ENCODE data around the gene SRPX2.

The SRPX2 gene, protein sequence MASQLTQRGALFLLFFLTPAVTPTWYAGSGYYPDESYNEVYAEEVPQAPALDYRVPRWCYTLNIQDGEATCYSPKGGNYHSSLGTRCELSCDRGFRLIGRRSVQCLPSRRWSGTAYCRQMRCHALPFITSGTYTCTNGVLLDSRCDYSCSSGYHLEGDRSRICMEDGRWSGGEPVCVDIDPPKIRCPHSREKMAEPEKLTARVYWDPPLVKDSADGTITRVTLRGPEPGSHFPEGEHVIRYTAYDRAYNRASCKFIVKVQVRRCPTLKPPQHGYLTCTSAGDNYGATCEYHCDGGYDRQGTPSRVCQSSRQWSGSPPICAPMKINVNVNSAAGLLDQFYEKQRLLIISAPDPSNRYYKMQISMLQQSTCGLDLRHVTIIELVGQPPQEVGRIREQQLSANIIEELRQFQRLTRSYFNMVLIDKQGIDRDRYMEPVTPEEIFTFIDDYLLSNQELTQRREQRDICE

GRCh38 chrX:100643956-100644860, at the start of gene SRPX2:
Gene SRPX2 (plus strand): TSS chrX:100644199. CDS start chrX:100646323, 2,124 bp downstream.
- no peak for DNase-seq (ENCODE audit: low spot score)

- no peak for DNase-seq (ENCODE audit: low spot score)
Observed at GRCh38 chrX:100596601-100597000, 47.4 kb upstream of the SRPX2 start.

DNA sequence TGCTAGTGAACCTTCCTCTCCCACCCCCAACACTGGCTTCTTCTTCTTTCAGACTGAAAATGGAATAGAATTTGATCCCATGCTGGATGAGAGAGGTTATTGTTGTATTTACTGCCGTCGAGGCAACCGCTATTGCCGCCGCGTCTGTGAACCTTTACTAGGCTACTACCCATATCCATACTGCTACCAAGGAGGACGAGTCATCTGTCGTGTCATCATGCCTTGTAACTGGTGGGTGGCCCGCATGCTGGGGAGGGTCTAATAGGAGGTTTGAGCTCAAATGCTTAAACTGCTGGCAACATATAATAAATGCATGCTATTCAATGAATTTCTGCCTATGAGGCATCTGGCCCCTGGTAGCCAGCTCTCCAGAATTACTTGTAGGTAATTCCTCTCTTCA, 44.5 kb upstream of the SRPX2 start:
- no peak for DNase-seq (ENCODE audit: low spot score)

DNA sequence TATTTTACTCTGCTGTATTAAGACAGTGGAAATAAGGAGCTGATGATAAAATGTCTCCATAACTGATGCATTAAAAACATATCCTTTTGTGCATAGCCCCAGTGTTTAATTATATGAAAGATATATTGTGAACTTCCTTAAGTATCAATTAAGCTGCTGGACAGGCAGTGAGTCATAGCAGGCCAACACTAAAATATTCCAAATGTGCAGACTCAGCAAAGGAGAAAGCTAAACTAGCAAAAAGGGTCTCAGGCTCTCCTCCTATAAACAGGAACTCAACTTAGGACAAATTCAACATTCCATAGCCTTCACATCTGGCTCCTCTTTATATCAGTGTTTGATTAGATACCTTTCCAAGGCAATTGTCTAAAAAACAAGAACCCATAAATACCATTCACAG, 43.7 kb upstream of the SRPX2 start:
- DNase-seq (ENCODE audit: low spot score): no peak

GRCh38 chrX:100600758-100601157, 43.2 kb upstream of the SRPX2 start:
- no peak for DNase-seq (ENCODE audit: low spot score)

DNA sequence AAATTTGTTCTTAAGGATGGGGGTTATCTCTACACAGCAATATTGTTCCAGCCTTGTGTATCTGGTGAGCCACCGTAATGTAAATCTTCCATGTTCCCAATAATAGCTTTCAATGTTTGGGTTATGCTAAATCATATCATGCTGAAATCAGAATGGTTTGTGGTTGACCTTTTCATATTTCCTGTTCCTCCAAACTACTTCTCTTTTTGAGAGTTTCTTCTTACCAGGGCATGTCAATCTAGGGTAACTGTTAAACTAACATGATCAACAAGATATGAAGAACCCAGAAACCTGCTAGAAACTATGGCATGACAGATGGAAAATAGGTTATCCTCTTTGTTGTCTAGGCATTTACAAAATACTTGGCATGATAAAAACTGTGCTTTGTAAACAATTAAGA, 37.2 kb upstream of the SRPX2 start:
- DNase-seq (ENCODE audit: low spot score): no peak

DNA sequence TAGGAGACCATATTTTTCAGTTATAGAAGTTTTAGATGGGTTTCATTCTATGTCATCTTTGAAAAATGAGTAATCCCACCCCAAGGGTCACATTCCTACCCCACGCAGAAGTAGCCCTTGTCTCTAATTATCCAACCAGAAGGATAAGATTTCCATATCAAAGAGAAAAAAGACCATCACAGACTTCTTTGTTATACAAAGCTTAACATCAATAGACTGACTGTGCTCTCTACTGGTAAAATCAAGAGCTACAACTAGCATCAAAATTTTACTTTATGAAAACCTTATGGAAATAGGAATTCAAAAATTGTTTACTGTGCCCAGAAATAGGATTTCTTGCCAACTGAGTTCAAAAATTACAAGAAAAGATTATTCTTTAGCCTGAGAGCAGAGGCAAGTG, 34.4 kb upstream of the SRPX2 start:
- DNase-seq (ENCODE audit: low spot score): no peak

GRCh38 chrX:100611951-100612350, 32.0 kb upstream of the SRPX2 start:
- DNase-seq (ENCODE audit: low spot score): no peak

DNA sequence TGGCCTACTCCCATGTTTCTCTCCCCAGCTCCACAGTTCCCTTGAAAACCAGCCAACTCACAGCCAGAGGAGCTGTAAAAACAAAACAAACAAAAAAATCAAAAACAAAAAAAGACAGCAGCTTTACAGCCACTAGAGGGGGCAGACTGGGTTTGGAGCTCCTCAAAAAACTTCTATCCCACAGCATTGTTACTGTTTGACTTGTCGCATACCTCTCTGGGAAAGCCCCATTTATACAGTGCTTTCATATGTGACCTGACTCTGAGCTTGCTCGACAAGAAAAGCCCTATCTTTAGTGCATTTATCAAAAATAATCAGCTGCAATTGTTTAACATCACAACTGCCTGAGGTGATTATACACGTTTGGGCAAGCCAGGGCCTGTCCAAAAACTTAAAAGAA, 29.0 kb upstream of the SRPX2 start:
- DNase-seq (ENCODE audit: low spot score): peak; percentile 42

GRCh38 chrX:100623001-100623400, 21.0 kb upstream of the SRPX2 start:
- DNase-seq (ENCODE audit: low spot score): no peak

DNA sequence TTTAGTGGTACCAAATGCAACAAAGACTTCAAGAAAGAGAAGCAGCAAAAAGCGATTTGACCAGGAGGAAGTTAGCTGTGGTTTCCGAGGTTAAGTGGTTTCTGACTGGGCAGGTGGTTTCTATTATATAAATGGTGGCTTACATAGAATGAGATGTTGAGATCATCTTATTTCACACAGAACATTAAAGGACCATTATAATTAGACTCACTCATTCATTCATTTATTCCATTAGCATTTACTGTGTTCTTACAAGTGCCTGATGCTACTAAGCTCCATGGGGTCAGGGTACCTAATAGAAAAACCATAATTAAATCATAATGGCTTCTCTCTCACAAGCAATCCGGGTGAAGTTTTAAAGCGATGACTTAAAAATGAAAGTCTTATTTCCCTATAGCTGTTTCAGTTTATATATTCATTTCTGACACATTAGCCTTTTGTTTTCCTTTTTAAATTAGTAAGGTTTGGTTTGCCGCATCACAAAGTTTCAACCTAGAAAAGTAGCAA, 18.0 kb upstream of the SRPX2 start:
- no peak for DNase-seq (ENCODE audit: low spot score)

DNA sequence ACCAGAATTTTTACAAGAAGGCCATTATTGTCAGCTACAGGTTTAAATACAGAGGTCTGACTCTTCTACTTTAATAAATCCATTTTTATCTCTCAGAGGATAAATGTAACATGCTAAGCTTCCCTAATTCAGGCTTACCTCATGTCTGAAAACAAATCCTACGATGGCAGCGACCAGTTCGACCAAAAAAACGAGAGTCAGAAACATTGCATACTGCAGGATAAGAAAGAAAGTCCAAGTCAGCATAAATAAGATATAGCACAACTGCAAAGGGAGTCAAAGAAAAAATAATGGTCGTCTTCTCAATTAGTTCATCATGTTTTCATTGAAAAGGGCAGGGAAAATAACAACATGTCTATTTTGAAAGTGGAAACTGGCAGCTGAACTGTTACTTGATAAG, 9.0 kb upstream of the SRPX2 start:
- DNase-seq (ENCODE audit: low spot score): no peak

GRCh38 chrX:100635989-100636320, 8.0 kb upstream of the SRPX2 start:
- DNase-seq (ENCODE audit: low spot score): no peak

- DNase-seq (ENCODE audit: low spot score): peak; percentile 73
Observed at GRCh38 chrX:100636321-100636991, 7.5 kb upstream of the SRPX2 start, which contains the start of gene TSPAN6. Gene TSPAN6 (minus strand): TSS chrX:100636806. CDS start chrX:100636694, 112 bp downstream.

DNA sequence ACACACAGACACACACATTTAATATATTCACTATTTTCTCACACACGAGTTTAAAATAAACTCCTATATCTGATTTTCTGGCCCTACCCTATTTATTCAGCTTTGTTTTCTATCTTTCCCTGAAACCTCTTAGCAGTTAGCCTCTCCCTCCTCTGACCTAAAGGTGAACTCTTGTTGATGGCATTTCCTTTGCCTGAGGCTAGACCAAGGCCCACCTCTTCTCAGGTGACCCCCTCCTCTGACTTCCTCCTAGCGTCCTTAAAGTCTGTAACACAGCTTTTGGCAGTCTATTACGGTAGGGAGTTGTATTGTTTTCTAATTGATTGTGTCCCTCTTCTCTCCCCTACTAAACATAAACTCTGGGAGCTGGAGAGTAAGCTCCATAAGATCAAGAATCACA, 1.7 kb upstream of the SRPX2 start:
- DNase-seq (ENCODE audit: low spot score): no peak

- DNase-seq (ENCODE audit: low spot score): no peak
Observed at GRCh38 chrX:100643212-100643611, 787 bp upstream of the SRPX2 start.

DNA sequence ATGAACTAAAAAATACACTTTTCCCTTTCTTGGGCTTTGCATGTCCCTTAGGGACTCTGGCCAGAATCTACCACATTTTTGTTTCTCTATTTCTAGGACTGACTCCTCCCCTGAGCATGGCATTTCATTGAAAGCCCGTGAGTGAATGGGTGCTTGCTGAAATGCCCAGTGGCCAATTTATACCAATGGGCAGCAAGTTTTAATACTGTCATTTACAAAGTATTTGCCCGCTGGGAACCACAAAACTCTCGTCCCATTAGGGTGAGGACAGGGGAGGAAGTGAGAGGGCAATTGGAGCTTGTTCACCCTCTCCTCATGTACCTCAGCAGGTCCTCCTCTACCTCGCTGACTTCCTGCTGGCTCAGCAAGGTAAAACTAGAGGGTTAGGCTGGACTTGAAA, 1.1 kb downstream of the SRPX2 start:
- no peak for DNase-seq (ENCODE audit: low spot score)

GRCh38 chrX:100647095-100647494, 3.1 kb downstream of the SRPX2 start:
- DNase-seq (ENCODE audit: low spot score): no peak

DNA sequence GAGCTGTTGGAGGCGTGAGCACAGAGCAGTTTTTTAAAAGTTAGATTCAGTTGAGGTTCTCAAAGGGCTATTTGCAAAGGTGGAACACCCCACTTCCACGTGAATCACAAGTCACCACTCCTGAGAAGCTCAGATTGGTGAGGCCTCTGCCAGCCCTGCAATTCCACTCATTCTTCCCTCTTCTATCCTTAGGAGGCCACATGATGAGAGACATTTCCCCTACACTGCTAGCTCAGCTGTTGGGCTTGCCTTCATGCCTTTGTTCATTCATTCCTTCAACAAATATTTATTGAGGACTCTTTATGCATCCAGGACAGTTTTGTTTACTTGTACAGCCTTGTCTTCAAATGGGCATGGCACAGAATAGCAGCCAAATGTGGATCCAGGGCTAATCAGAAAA, 3.7 kb downstream of the SRPX2 start:
- no peak for DNase-seq (ENCODE audit: low spot score)

GRCh38 chrX:100648458-100649417, 4.7 kb downstream of the SRPX2 start:
- no peak for DNase-seq (ENCODE audit: low spot score)
